DOHH2 (cell line): ENCODE measurements around the gene CSNK1G3.

ENCODE experiments used
- H3F3A ChIP-seq: fragments of 200-600 bp; sonication (generic), shearing (Covaris generic); 2 replicates; pipeline ENCODE4 v1.6.0; 2016; ENCODE audit warnings: antibody characterized with exemption, mild to moderate bottlenecking; ENCODE audit not compliant: control insufficient read depth, insufficient read depth
- H3K27ac ChIP-seq: fragments of 200-600 bp; sonication (generic); 2 replicates; pipeline ENCODE4 v1.5.1; 2014; ENCODE audit warnings: low read depth, mild to moderate bottlenecking, low read length, moderate library complexity
- H3K27me3 ChIP-seq: fragments of 200-600 bp; sonication (generic); 2 replicates; pipeline ENCODE4 v1.6.1; 2014; ENCODE audit warnings: mild to moderate bottlenecking, low read length, mixed read lengths; ENCODE audit not compliant: control insufficient read depth
- H3K36me3 ChIP-seq: fragments of 200-600 bp; sonication (generic); 2 replicates; pipeline ENCODE4 v1.6.1; 2014; ENCODE audit warnings: mild to moderate bottlenecking, low read length, moderate library complexity, mixed read lengths; ENCODE audit not compliant: control insufficient read depth
- H3K4me1 ChIP-seq: fragments of 200-600 bp; sonication (generic); 2 replicates; pipeline ENCODE4 v1.6.1; 2014; ENCODE audit warnings: mild to moderate bottlenecking, low read length, mixed read lengths; ENCODE audit not compliant: control insufficient read depth
- H3K4me2 ChIP-seq: fragments of 200-600 bp; sonication (generic); 2 replicates; pipeline ENCODE4 v1.6.0; 2014; ENCODE audit warnings: mild to moderate bottlenecking, low read length, moderate library complexity
- H3K4me3 ChIP-seq: fragments of 200-600 bp; sonication (generic); 2 replicates; pipeline ENCODE4 v1.5.1; 2014; ENCODE audit warnings: mild to moderate bottlenecking, low read length, mixed read lengths
- H3K79me2 ChIP-seq: fragments of 200-600 bp; sonication (generic); 2 replicates; pipeline ENCODE4 v1.6.1; 2014; ENCODE audit warnings: mild to moderate bottlenecking, low read length, mixed read lengths; ENCODE audit not compliant: control insufficient read depth
- H3K9me2 ChIP-seq: fragments of 200-600 bp; sonication (generic); replicated peaks from 2 replicates; pipeline ENCODE4 v1.6.1; 2014; ENCODE audit warnings: mild to moderate bottlenecking, low read length, mixed read lengths; ENCODE audit not compliant: control insufficient read depth
- H3K9me3 ChIP-seq: fragments of 200-600 bp; sonication (generic); 2 replicates; pipeline ENCODE4 v1.6.1; 2014; ENCODE audit warnings: antibody characterized with exemption, low read length, mixed read lengths; ENCODE audit not compliant: control insufficient read depth, insufficient read depth
- H4K20me1 ChIP-seq: fragments of 200-600 bp; sonication (generic); 2 replicates; pipeline ENCODE4 v1.6.0; 2014; ENCODE audit warnings: low read depth, mild to moderate bottlenecking, antibody characterized with exemption, low read length, moderate library complexity; ENCODE audit not compliant: control insufficient read depth, insufficient read depth
- CTCF ChIP-seq: fragments of 200-600 bp; sonication (generic); IDR thresholded peaks from one replicate; pipeline ENCODE4 v1.5.1; 2014; ENCODE audit warnings: antibody characterized with exemption, mild to moderate bottlenecking, low read depth, low read length; ENCODE audit not compliant: poor library complexity, severe bottlenecking
- EZH2phosphoT487 ChIP-seq: fragments of 200-600 bp; sonication (generic); IDR thresholded peaks from 2 replicates; pipeline ENCODE4 v1.6.1; 2017; ENCODE audit warnings: borderline replicate concordance, mild to moderate bottlenecking, antibody characterized with exemption, low read length, moderate library complexity, mixed read lengths

The CSNK1G3 gene

GRCh38 chr5:123483446-123484077, 28.4 kb upstream of the CSNK1G3 start:
- Histone ChIP-seq H3K9me2 (no peaks in the 10 kb centered on the region), H3K36me3 (no peaks in the 10 kb centered on the region), H3K4me1 (no peaks in the 10 kb centered on the region), H3K27me3 (peaks cover 3% of the 10 kb centered on the region; the same call in 1 of the 2 replicates), H4K20me1 (no peaks in the 10 kb centered on the region), H3K79me2 (no peaks in the 10 kb centered on the region), H3F3A (no peaks in the 10 kb centered on the region), H3K27ac (no peak overlapping the region), H3K4me3 (no peak overlapping the region), H3K4me2 (no peak overlapping the region), H3K9me3 (no peaks in the 10 kb centered on the region)
- TF ChIP-seq CTCF (no peak), EZH2phosphoT487 (no peak)

GRCh38 chr5:123485275-123485674, 26.7 kb upstream of the CSNK1G3 start:
- H3K9me2 ChIP-seq, result no peaks in the 10 kb centered on the region
- H3K36me3 ChIP-seq, result no peaks in the 10 kb centered on the region
- no peak for TF ChIP-seq CTCF
- no peak for TF ChIP-seq EZH2phosphoT487
- H3K79me2 ChIP-seq, result no peaks in the 10 kb centered on the region
- no peak overlapping the region for H3K4me2 ChIP-seq
- H3F3A ChIP-seq, result no peaks in the 10 kb centered on the region
- H3K9me3 ChIP-seq, result no peaks in the 10 kb centered on the region
- no peak overlapping the region for H3K4me3 ChIP-seq
- H3K27ac ChIP-seq, result no peak overlapping the region
- peaks cover 3% of the 10 kb centered on the region; the same call in 1 of the 2 replicates for H3K27me3 ChIP-seq
- H4K20me1 ChIP-seq, result no peaks in the 10 kb centered on the region
- no peaks in the 10 kb centered on the region for H3K4me1 ChIP-seq

DNA sequence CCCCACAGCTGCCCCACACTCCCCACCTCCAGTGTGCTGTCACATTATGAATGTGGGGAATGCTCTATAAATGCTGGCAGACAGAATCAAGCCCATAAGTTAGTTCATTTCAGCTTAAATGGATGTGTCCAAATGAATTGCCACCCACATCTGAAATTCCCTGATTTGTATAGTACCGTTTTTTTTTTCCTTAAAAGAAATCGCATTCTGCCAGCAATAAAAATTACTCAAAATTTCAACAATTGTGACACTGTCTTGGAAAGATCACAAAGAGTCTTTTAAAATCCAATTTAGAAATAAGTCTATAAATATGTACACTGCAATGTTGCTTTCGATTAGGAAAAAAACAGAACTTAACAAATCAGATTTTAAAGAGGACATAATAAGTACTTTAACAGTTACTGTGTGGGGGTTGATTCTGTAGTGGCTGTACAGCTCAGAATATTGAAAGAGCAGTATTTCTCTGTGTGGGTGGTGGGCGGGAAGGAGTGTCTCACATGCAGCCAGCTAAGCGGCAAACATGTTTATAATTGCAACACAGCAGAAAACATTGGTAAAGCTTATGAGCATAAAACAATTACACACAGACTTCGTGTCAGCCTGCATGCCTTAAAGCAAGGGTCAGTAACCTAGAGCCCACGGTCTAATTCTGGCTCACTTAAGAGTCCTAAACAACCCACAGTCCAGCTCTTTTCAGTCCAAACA, 24.9 kb upstream of the CSNK1G3 start:
- TF ChIP-seq CTCF, result no peak
- no peak for TF ChIP-seq EZH2phosphoT487
- no peaks in the 10 kb centered on the region for H3K79me2 ChIP-seq
- H3K4me3 ChIP-seq, result no peak overlapping the region
- no peaks in the 10 kb centered on the region for H4K20me1 ChIP-seq
- H3K27me3 ChIP-seq, result peaks cover 3% of the 10 kb centered on the region; the same call in 1 of the 2 replicates
- H3K4me1 ChIP-seq, result no peaks in the 10 kb centered on the region
- H3K4me2 ChIP-seq, result no peak overlapping the region
- H3K36me3 ChIP-seq, result no peaks in the 10 kb centered on the region
- H3K9me2 ChIP-seq, result no peaks in the 10 kb centered on the region
- no peak overlapping the region for H3K27ac ChIP-seq
- H3K9me3 ChIP-seq, result no peaks in the 10 kb centered on the region
- no peaks in the 10 kb centered on the region for H3F3A ChIP-seq
